ENCODE measurements around the gene FAM20C. TPM values are rescaled to one million over a fixed set of nuclear protein-coding genes. Genes with fewer than 3 reads are reported as not detected.

The FAM20C gene
- total and polyA plus RNA-seq, 2 of the 8 experiments (the other 6 are each of a cell fraction or from before 2014, with no cell fraction given), result 9.5 to 34.8 TPM

DNA sequence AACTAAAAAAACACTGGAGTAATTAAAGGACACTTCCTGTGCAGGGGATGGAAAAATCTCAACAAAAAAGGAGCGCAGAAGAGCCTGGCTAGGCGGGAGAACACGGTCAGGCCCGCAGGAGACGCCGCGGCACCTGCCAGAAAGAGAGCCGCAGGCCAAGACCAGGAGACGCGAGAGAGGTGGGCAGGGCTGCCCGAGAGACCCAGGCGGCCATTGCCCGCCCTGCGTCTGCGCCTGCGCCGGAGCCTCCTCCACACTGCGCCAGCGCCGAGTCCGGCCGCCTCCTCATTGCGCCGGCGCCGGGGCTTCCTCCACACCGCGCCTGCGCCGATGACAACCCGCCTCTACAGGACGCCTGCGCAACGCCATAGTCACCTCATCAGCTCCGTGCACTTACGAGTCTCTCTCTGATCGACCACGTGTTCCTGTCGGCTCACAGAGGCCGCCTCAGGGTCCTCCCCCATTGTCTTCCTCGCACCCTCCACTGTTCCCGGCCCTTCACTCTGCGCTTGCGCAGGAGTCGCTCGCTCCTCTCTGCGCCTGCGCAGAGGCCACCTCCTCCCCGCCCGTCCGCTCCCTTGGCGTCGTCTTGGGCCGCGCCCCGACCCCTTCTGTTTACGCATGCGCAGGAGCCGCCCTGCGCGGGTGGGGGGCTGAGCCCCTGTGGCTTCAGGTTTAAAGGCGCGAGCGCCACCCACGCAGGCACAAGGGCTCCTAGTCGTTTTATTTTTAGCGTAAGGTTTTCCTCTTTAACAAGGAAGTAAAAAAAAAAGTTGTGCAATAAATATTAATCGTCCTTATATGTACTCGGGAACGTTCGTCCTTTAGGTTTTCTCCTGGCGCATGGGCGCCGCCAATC is 43.2 kb upstream of the FAM20C start (continued):
- TF ChIP-seq HDAC2 (IDR thresholded peaks at IDR 0.05; ENCODE audit: borderline replicate concordance in 1 of 2, low read depth in 2 of 2, low read length in 2 of 2) (no peak; a peak in 1 of 4 replicates), CBX8 (IDR thresholded peaks at IDR 0.05; ENCODE audit: borderline replicate concordance, low read depth, low read length) (no peak), GTF2F1 (IDR thresholded peaks at IDR 0.05; ENCODE audit: borderline replicate concordance, low read depth, low read length) (no peak)
